Gastroesophageal sphincter (tissue), 2 donors: ENCODE results near the gene ZNF219.

Source experiments
- EP300 ChIP-seq: sonication (generic); formaldehyde crosslinking; IDR thresholded peaks from one replicate; pipeline ENCODE4 v1.6.1; 2017; ENCODE audit warnings: antibody characterized with exemption, mild to moderate bottlenecking
- POLR2AphosphoS5 ChIP-seq: sonication (generic); formaldehyde crosslinking; IDR thresholded peaks from one replicate; pipeline ENCODE4 v1.6.1; 2017; ENCODE audit warnings: antibody characterized with exemption

DNA sequence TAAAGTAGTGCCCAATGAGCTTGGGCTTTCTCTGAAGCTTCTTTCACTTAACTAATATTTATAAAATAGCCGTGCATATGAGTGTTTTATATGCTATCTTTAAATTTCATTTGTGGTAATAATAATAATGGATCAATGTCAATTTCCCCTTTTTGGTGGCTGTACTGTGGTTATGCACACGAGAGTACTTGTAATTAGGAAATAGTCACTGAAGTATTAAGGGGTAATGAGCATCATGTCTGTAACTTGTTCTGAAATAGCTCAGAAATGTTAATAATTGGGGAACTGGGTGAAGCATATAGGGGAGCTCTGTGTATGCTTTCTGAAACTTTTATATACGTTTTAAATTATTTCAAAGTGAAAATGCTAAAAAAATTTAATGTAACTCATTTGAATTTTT lies 47.9 kb downstream of the ZNF219 start:
- TF ChIP-seq EP300, result no peak
- no peak for TF ChIP-seq POLR2AphosphoS5
